HepG2 (cell line): ENCODE results near the gene COPS4. TPM values are rescaled to one million over a fixed set of nuclear protein-coding genes. Genes with fewer than 3 reads are reported as not detected.

ENCODE experiments used
- ATAC-seq: fragments of 200-7000 bp; cut with Tn5 transposase; 3 replicates; pipeline ENCODE4 v1.9.1; 2020; ENCODE audit warnings: mild to moderate bottlenecking, moderate library complexity
- BruUV-seq: library from RNA; stranded (reverse); fragments of 400-500 nt; replicated peaks from 2 replicates; lab custom pipeline; 2021; lab: Mats Ljungman, UMichigan
- CTCF ChIA-PET: fragments of 300-600 bp; formaldehyde crosslinking; extraction: SDS; loops from one replicate; lab custom pipeline; 2021; ENCODE audit warnings: low total read pairs, inconsistent platforms, low intra/inter-chr PET ratio; lab: Yijun Ruan, JAX
- POLR2A ChIA-PET: fragments of 350-600 bp; sonication (Branson Sonifier 250); formaldehyde crosslinking; loops from one replicate; lab custom pipeline; 2020; ENCODE audit warnings: antibody characterized with exemption, inconsistent platforms; lab: Yijun Ruan, JAX
- DNase-seq: peaks from one replicate; pipeline ENCODE4 v3.0.0-alpha.2; 2015; ENCODE audit warnings: low spot score
- FAIRE-seq: peaks from 3 replicates; lab custom pipeline; 2011; peaks lifted over from hg19 to GRCh38; lab: Jason Lieb, UNC
- H2AFZ ChIP-seq: one replicate; pipeline ENCODE4 v1.6.1; 2011; ENCODE audit warnings: low read length, inconsistent platforms
- H3K27ac ChIP-seq: fragments of 300-600 bp; 3 replicates; pipeline ENCODE4 v1.8.0; 2011; ENCODE audit warnings: mixed run types, mild to moderate bottlenecking, mixed read lengths, low read length, inconsistent platforms; ENCODE audit not compliant: insufficient read depth; ENCODE audit errors: extremely low read length
- H3K27me3 ChIP-seq, 2 experiments: fragments of 200-600 bp in 1 of 2; 2 replicates in 1 of 2; 3 replicates in 1 of 2; pipeline versions ENCODE4 v1.6.0 to v1.8.0; 2011; ENCODE audit warnings: low read length in 2 of 2, mild to moderate bottlenecking in 2 of 2, moderate library complexity in 2 of 2, inconsistent platforms in 1 of 2; ENCODE audit not compliant: insufficient read depth in 2 of 2, control insufficient read depth in 1 of 2
- H3K36me3 ChIP-seq, 2 experiments: fragments of 200-600 bp in 1 of 2; replicated peaks in 1 of 2; 2 replicates in 1 of 2; 3 replicates in 1 of 2; pipeline versions ENCODE4 v1.5.1 to v1.8.0; 2011; ENCODE audit warnings: low read length in 2 of 2, inconsistent platforms in 1 of 2; ENCODE audit not compliant: insufficient read depth in 2 of 2, control insufficient read depth in 1 of 2
- H3K4me1 ChIP-seq: 2 replicates; pipeline ENCODE4 v1.5.1; 2012; ENCODE audit warnings: low read length, inconsistent platforms; ENCODE audit not compliant: insufficient read depth
- H3K4me2 ChIP-seq: 2 replicates; pipeline ENCODE4 v1.6.0; 2011; ENCODE audit warnings: low read depth, low read length, inconsistent platforms
- H3K4me3 ChIP-seq, 3 experiments: fragments of 200-600 bp in 1 of 3; sonication (generic), shearing (Covaris generic) in 1 of 3; replicated peaks in 1 of 3; 2 replicates each; pipeline ENCODE4 v1.5.1; 2011 to 2016; ENCODE audit warnings: low read length in 3 of 3, inconsistent platforms in 2 of 3, low read depth in 2 of 3, mild to moderate bottlenecking in 2 of 3, control low read depth in 1 of 3, mixed read lengths in 1 of 3; ENCODE audit not compliant: insufficient read depth in 1 of 3
- H3K79me2 ChIP-seq: one replicate; pipeline ENCODE4 v1.6.1; 2011; ENCODE audit warnings: low read length, inconsistent platforms; ENCODE audit not compliant: insufficient read depth
- H3K9ac ChIP-seq: 2 replicates; pipeline ENCODE4 v1.6.0; 2011; ENCODE audit warnings: mild to moderate bottlenecking, low read depth, low read length, inconsistent platforms; ENCODE audit not compliant: insufficient read depth
- H3K9me3 ChIP-seq: 2 replicates; pipeline ENCODE4 v1.5.1; 2012; ENCODE audit warnings: mild to moderate bottlenecking, low read length
- H4K20me1 ChIP-seq: 2 replicates; pipeline ENCODE4 v1.6.0; 2011; ENCODE audit warnings: inconsistent platforms, mild to moderate bottlenecking, low read length, moderate library complexity; ENCODE audit not compliant: insufficient read depth
- ATF7 ChIP-seq, 2 experiments: fragments of 450-650 bp in 1 of 2; sonication (generic) in 1 of 2; formaldehyde crosslinking in 1 of 2; IDR thresholded peaks; 2 replicates each; pipeline versions ENCODE4 v1.4.0 to v1.6.1; 2016 to 2020; ENCODE audit warnings: antibody characterized with exemption in 1 of 2, mild to moderate bottlenecking in 1 of 2, missing genetic modification reagents in 1 of 2
- FOSL2 ChIP-seq: sonication (generic); formaldehyde crosslinking; IDR thresholded peaks from 2 replicates; pipeline ENCODE4 v1.4.0; 2020; ENCODE audit warnings: missing genetic modification reagents
- FOXP1 ChIP-seq, 2 experiments: fragments of 450-650 bp in 1 of 2; IDR thresholded peaks; 2 replicates each; pipeline ENCODE4 v1.6.1; 2017 to 2018; ENCODE audit warnings: antibody characterized with exemption in 1 of 2
- MAFG ChIP-seq: sonication (generic); formaldehyde crosslinking; IDR thresholded peaks from 2 replicates; pipeline ENCODE4 v1.5.1; 2020; ENCODE audit warnings: mild to moderate bottlenecking, missing genetic modification reagents
- MAFK ChIP-seq, 2 experiments: IDR thresholded peaks in 1 of 2; conservative IDR thresholded peaks in 1 of 2; 2 replicates each; pipeline ENCODE4 v1.6.1; 2011; ENCODE audit warnings: improper control_type of control experiment in 2 of 2, low read length in 2 of 2
- MZF1 ChIP-seq: sonication (generic); formaldehyde crosslinking; IDR thresholded peaks from 2 replicates; pipeline ENCODE4 v1.8.1; 2023; ENCODE audit warnings: mild to moderate bottlenecking, missing genetic modification reagents, borderline replicate concordance
- PCBP2 ChIP-seq: fragments of 200-400 bp; formaldehyde crosslinking; optimal IDR thresholded peaks from 2 replicates; pipeline ENCODE3; 2018; ENCODE audit warnings: low read length, low read depth; ENCODE audit not compliant: poor library complexity, severe bottlenecking
- POLR2AphosphoS5 ChIP-seq: IDR thresholded peaks from 2 replicates; pipeline ENCODE4 v1.6.1; 2012; ENCODE audit warnings: low read depth, low read length
- TEAD2 ChIP-seq: sonication (generic); formaldehyde crosslinking; IDR thresholded peaks from 2 replicates; pipeline ENCODE4 v1.9.0; 2021; ENCODE audit warnings: missing genetic modification reagents
- ZNF720 ChIP-seq: sonication (generic); formaldehyde crosslinking; IDR thresholded peaks from 2 replicates; pipeline ENCODE4 v1.4.0; 2020; ENCODE audit warnings: missing genetic modification reagents
- WGBS: methylation state at CpG from one replicate; pipeline ENCODE4 v1.1.6; 2017; ENCODE audit warnings: low lambda C conversion rate; 5-methylcytosine and 5-hydroxymethylcytosine counted together
- in situ Hi-C: cut with HindIII; loops from 2 replicates; pipeline ENCODE4 v1.10.0; 2017; ENCODE audit warnings: low pct_unique_long_range_greater_than_20kb; ENCODE audit not compliant: extremely low pct_ligation_motif_present
- intact Hi-C: fragments of 100-400 bp; cut with micrococcal nuclease; formaldehyde crosslinking; loops from one replicate; pipeline ENCODE4 v1.10.0; 2022; ENCODE audit not compliant: unreplicated experiment
- polyA plus RNA-seq, 8 experiments: library from polyadenylated mRNA; depleted of rRNA in 3 of 8; stranded (reverse) in 7 of 8; unstranded in 1 of 8; fragments of >200 nt; fragmentation: Illumina TruSeq in 4 of 8; extraction: Trizol in 4 of 8; gene quantifications; 2 replicates each; pipeline versions ENCODE4 v1.2.1 to v1.2.3, GENCODE V29; 2011 to 2016; ENCODE audit warnings: low read depth in 4 of 8, missing spikeins in 1 of 8, mixed read lengths in 1 of 8; ENCODE audit not compliant: insufficient read depth in 1 of 8
- total RNA-seq, 5 experiments: library from RNA; depleted of rRNA; stranded (reverse); fragments of >200 nt; fragmentation: Illumina TruSeq; extraction: Trizol; gene quantifications; 2 replicates each; pipeline ENCODE4 v1.2.3, GENCODE V29; 2016; ENCODE audit warnings: low read depth in 1 of 5
- TF ChIP-seq, protein P1 (sequence below): sonication (generic); formaldehyde crosslinking; IDR thresholded peaks from 2 replicates; pipeline ENCODE4 v1.5.1; 2020; ENCODE audit warnings: mild to moderate bottlenecking, missing genetic modification reagents, borderline replicate concordance
- TF ChIP-seq, protein P2 (sequence below): sonication (generic); formaldehyde crosslinking; IDR thresholded peaks from 2 replicates; pipeline ENCODE4 v1.4.0; 2020; ENCODE audit warnings: missing genetic modification reagents; ENCODE audit errors: not compliant biosample characterization
- TF ChIP-seq, protein P3 (sequence below): sonication (generic); formaldehyde crosslinking; IDR thresholded peaks from 2 replicates; pipeline ENCODE4 v1.8.1; 2023; ENCODE audit warnings: mild to moderate bottlenecking, missing genetic modification reagents
- TF ChIP-seq, protein P4 (sequence below): sonication (generic); formaldehyde crosslinking; IDR thresholded peaks from 2 replicates; pipeline ENCODE4 v1.4.0; 2020; ENCODE audit warnings: missing genetic modification reagents

The COPS4 gene
- total and polyA plus RNA-seq, 2 of the 13 experiments (the other 11 are each of a cell fraction or from before 2014, with no cell fraction given), result 28.8 to 52.5 TPM

DNA sequence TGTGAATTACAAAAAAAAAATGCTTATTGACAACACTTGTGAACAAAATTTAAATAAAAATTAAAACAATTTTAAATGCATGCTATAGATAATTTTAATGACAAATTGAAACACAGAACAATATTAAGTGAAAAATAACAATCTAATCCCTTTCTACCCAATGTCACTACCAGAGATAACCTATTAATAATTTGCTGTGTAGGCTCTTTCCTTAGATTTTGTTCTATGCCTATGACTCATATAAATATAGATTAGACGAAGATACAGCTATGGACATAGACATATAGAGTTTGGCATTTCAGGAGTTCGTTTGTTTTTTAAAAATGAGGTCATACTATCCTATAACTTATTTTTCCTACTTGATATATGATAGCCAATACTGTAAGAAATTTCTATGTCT, 61.4 kb downstream of the COPS4 start:
- Histone ChIP-seq H4K20me1 (0 out of 2 replicates have a peak, but pooled peaks cover 3% of the 10 kb centered on the region), H3K27ac (no peak overlapping the region), H3K9ac (no peak overlapping the region), H3K4me3 (no peak overlapping the region), H3K4me1 (no peaks in the 10 kb centered on the region), H3K9me3 (no peaks in the 10 kb centered on the region), H3K4me2 (no peak overlapping the region), H3K36me3 (peaks cover 11 to 63% of the 10 kb centered on the region in 2 experiments), H2AFZ (no peak overlapping the region), H3K79me2 (no peaks in the 10 kb centered on the region), H3K27me3 (no peaks in the 10 kb centered on the region)
- ATAC-seq (no peak), DNase-seq (no peak), FAIRE-seq (no peak)
- intact Hi-C loops, result no loop called here
- ChIA-PET POLR2A (no interaction called here), CTCF (no interaction called here)
- BruUV-seq, result no TSS peak
- WGBS, result 80% methylated on average over 2 of the region's 2 CpGs
- in situ Hi-C loops, result no loop called here
- TF ChIP-seq MAFK (conservative IDR thresholded peaks at IDR 0.05 in 1 of 2, IDR thresholded peaks at IDR 0.05 in 1 of 2; ENCODE audit: low read length in 2 of 2) (peak; percentile 32 to 58; a peak in 2 of 4 replicates), ATF7 (IDR thresholded peaks at IDR 0.05) (peak; percentile 31; the same call in 1 of the 2 replicates), ATF7 (CRISPR knock-in tag; IDR thresholded peaks at IDR 0.05) (no peak), POLR2AphosphoS5 (no peak), FOSL2 (CRISPR knock-in tag) (no peak)
- TF ChIP-seq, protein P1, sequence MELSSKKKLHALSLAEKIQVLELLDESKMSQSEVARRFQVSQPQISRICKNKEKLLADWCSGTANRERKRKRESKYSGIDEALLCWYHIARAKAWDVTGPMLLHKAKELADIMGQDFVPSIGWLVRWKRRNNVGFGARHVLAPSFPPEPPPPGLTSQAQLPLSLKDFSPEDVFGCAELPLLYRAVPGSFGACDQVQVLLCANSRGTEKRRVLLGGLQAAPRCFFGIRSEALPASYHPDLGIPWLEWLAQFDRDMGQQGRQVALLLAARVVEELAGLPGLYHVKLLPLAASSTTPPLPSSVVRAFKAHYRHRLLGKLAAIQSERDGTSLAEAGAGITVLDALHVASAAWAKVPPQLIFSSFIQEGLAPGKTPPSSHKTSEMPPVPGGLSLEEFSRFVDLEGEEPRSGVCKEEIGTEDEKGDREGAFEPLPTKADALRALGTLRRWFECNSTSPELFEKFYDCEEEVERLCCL, result no peak

DNA sequence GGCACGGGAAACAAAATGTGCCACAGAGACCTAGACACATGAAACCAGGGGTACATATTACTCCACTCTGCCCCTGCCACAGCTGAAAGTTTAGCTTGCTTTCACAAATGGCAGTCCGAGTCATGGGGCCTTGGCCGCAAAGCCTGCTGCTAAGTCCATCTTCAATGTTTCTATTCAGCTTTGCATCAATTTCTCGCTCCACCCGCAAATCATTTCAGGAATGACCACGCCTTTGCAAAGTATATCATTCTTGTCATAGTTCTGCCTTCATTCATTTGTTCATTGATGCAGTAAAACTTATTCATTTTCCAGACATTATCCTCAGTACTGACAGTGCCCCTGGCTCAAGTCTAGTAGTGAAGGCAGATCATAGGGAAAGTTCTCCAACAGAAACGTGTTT, 70.0 kb downstream of the COPS4 start:
- no peak overlapping the region for H3K4me2 ChIP-seq
- POLR2A ChIA-PET, result no interaction called here
- no peak overlapping the region for H3K9ac ChIP-seq
- H3K36me3 ChIP-seq, result peaks cover 5 to 32% of the 10 kb centered on the region in 2 experiments
- no peaks in the 10 kb centered on the region for H3K9me3 ChIP-seq
- no peaks in the 10 kb centered on the region for H4K20me1 ChIP-seq
- FAIRE-seq (no peak), DNase-seq (no peak), ATAC-seq (no peak)
- WGBS, result 96% methylated on average over 7 of the region's 7 CpGs
- peaks cover 6% of the 10 kb centered on the region for H3K79me2 ChIP-seq
- intact Hi-C loops (no loop called here), in situ Hi-C loops (no loop called here)
- no peak overlapping the region for H2AFZ ChIP-seq
- no TSS peak for BruUV-seq
- H3K4me1 ChIP-seq, result no peaks in the 10 kb centered on the region
- CTCF ChIA-PET, result no interaction called here
- H3K4me3 ChIP-seq, result no peak overlapping the region
- H3K27ac ChIP-seq, result no peak overlapping the region
- no peaks in the 10 kb centered on the region for H3K27me3 ChIP-seq
- no peak for TF ChIP-seq MAFK (conservative IDR thresholded peaks at IDR 0.05 in 1 of 2, IDR thresholded peaks at IDR 0.05 in 1 of 2; ENCODE audit: low read length in 2 of 2)
- no peak for TF ChIP-seq FOXP1 (IDR thresholded peaks at IDR 0.05)
- TF ChIP-seq FOXP1 (CRISPR knock-in tag; IDR thresholded peaks at IDR 0.05), result no peak
- no peak for TF ChIP-seq ZNF720
- no peak for TF ChIP-seq MZF1 (CRISPR knock-in tag)
- TF ChIP-seq, protein P2, sequence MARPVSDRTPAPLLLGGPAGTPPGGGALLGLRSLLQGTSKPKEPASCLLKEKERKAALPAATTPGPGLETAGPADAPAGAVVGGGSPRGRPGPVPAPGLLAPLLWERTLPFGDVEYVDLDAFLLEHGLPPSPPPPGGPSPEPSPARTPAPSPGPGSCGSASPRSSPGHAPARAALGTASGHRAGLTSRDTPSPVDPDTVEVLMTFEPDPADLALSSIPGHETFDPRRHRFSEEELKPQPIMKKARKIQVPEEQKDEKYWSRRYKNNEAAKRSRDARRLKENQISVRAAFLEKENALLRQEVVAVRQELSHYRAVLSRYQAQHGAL (CRISPR knock-in tag), result no peak
- no peak for TF ChIP-seq TEAD2 (CRISPR knock-in tag)
- no peak for TF ChIP-seq PCBP2
- TF ChIP-seq MAFG (CRISPR knock-in tag), result no peak
- TF ChIP-seq, protein P3, sequence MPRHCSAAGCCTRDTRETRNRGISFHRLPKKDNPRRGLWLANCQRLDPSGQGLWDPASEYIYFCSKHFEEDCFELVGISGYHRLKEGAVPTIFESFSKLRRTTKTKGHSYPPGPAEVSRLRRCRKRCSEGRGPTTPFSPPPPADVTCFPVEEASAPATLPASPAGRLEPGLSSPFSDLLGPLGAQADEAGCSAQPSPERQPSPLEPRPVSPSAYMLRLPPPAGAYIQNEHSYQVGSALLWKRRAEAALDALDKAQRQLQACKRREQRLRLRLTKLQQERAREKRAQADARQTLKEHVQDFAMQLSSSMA (CRISPR knock-in tag), result no peak
- TF ChIP-seq, protein P4, sequence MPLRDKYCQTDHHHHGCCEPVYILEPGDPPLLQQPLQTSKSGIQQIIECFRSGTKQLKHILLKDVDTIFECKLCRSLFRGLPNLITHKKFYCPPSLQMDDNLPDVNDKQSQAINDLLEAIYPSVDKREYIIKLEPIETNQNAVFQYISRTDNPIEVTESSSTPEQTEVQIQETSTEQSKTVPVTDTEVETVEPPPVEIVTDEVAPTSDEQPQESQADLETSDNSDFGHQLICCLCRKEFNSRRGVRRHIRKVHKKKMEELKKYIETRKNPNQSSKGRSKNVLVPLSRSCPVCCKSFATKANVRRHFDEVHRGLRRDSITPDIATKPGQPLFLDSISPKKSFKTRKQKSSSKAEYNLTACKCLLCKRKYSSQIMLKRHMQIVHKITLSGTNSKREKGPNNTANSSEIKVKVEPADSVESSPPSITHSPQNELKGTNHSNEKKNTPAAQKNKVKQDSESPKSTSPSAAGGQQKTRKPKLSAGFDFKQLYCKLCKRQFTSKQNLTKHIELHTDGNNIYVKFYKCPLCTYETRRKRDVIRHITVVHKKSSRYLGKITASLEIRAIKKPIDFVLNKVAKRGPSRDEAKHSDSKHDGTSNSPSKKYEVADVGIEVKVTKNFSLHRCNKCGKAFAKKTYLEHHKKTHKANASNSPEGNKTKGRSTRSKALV (CRISPR knock-in tag), result no peak
